ENCODE measurements around the gene CTIF.

The CTIF gene

DNA sequence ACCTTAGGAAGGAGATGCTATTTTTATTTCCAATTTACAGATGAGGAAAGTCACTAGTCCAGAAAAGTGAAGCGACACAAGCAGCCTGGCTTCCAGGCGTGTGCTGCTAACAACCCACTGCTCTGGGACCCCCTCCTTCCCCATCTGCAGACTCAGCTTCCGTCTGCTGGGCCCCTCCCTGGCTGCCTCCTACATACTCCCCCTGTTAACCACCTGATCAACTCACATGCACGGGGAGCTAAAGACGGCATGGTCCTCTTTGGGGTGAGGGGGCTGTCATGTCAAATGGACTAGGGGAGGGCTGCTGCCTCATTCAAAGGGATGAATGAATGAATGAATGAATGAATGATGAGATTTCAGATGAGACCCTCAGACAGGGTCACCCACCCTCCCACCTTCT is 184.2 kb downstream of the CTIF start:
- DNase-seq (ENCODE audit: insufficient read length, low spot score) (no peak), FAIRE-seq (no peak)
- TF ChIP-seq, protein P1, sequence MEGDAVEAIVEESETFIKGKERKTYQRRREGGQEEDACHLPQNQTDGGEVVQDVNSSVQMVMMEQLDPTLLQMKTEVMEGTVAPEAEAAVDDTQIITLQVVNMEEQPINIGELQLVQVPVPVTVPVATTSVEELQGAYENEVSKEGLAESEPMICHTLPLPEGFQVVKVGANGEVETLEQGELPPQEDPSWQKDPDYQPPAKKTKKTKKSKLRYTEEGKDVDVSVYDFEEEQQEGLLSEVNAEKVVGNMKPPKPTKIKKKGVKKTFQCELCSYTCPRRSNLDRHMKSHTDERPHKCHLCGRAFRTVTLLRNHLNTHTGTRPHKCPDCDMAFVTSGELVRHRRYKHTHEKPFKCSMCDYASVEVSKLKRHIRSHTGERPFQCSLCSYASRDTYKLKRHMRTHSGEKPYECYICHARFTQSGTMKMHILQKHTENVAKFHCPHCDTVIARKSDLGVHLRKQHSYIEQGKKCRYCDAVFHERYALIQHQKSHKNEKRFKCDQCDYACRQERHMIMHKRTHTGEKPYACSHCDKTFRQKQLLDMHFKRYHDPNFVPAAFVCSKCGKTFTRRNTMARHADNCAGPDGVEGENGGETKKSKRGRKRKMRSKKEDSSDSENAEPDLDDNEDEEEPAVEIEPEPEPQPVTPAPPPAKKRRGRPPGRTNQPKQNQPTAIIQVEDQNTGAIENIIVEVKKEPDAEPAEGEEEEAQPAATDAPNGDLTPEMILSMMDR (IDR thresholded peaks at IDR 0.05; ENCODE audit: insufficient read depth, missing control alignments): no peak

DNA sequence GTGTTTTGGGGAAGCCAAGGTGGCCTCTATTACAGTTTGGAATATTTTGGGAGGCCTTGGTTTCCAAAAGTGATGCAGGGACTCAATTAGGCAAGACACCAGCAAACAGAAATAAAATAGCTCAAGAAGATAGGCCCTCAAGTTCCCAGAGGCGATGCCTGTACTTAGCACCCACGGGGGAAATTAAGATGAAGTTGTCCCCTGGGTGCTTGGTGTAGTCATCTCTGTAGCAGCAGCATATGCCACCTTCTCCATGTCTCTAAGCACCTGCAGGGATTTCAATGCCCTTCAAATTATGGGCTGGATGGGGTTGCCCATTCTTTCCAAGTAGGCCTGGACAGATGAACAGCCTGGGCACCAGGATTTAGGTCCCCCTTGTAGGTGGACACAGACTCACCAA is 185.0 kb downstream of the CTIF start:
- FAIRE-seq (no peak), DNase-seq (ENCODE audit: insufficient read length, low spot score) (no peak)
- TF ChIP-seq, protein P1 (IDR thresholded peaks at IDR 0.05; ENCODE audit: insufficient read depth, missing control alignments): no peak

DNA sequence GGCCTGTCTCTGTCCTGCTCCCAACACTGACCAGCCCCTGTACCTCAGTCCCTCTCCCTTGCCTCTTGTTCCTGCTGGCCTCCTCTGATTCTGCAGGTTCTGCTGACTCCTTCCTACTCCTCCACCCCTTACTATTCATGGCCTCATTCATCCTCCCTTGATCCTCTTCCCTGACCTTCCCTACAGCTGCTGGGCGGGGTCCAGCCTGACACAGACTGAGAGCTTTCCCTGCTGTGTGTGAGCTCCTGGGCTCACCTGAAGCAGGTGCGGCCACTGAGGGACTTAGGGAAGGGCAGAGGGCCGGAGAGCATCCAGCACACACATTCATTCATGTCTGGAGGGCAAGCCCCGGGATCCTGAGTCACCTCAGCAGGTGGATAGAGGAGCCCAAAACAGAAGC is 185.6 kb downstream of the CTIF start:
- no peak for DNase-seq (ENCODE audit: insufficient read length, low spot score)
- FAIRE-seq: no peak
- TF ChIP-seq, protein P1 (IDR thresholded peaks at IDR 0.05; ENCODE audit: insufficient read depth, missing control alignments): no peak

DNA sequence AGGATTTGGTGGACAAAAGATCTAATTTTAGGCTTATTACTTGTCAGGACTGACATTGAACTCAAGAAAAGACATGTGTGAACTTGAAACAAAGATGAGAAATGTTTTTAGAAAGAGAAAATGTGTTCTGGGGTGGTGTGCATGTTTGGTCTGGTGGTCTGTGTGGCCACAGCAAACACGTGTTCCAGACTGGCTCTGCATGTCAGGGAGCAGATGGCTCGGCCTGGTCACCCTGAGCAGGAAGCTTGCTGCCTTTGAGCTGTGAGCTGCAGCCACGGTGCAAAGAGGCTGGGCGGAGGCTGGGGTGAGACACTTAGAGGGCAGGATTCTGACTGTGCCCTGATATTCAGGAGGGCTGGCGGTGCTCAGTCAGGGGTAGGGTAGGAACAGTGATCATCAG is 186.1 kb downstream of the CTIF start:
- TF ChIP-seq, protein P1 (IDR thresholded peaks at IDR 0.05; ENCODE audit: insufficient read depth, missing control alignments): no peak
- FAIRE-seq (no peak), DNase-seq (ENCODE audit: insufficient read length, low spot score) (no peak)

DNA sequence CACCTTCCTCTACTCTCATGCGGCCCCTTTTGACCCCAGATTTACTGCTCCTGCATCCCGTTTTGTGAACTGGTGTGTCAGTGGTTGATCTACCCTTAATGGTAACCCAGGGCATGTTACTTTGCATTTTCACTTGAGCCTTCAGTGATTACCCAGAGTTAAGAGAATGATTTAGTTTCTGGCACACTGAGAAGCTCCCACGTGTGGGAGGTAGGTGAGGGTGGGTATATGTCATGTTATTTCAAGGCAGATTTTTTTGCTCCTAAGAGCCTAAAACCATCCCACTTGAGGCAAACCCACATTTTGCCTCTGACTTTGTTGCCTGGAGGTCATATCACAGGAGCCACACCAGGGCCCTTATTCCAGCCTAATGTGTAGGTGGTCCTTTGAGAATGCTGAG is 186.7 kb downstream of the CTIF start:
- TF ChIP-seq, protein P1 (IDR thresholded peaks at IDR 0.05; ENCODE audit: insufficient read depth, missing control alignments): no peak
- FAIRE-seq: no peak
- no peak for DNase-seq (ENCODE audit: insufficient read length, low spot score)

DNA sequence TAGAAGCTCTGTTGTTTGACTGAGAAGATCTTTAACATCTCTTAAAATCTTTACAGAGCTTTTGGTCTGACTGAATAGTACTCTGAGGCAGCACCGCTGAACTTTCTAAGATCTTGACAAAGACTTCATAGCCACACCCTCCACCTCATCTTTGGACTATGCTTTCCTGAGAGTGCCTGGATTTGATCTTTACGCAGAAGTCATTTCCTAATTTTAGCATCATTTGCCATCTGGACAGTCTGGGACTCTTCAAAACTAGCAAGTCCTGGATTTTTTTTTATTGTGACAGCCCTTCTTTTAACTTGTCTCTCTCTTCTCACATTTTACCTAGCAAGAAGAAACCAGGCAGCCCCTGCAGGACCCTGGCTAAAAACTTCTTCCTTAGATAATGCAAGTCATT is 188.8 kb downstream of the CTIF start:
- FAIRE-seq (no peak), DNase-seq (ENCODE audit: insufficient read length, low spot score) (no peak)
- TF ChIP-seq, protein P1 (IDR thresholded peaks at IDR 0.05; ENCODE audit: insufficient read depth, missing control alignments): no peak

DNA sequence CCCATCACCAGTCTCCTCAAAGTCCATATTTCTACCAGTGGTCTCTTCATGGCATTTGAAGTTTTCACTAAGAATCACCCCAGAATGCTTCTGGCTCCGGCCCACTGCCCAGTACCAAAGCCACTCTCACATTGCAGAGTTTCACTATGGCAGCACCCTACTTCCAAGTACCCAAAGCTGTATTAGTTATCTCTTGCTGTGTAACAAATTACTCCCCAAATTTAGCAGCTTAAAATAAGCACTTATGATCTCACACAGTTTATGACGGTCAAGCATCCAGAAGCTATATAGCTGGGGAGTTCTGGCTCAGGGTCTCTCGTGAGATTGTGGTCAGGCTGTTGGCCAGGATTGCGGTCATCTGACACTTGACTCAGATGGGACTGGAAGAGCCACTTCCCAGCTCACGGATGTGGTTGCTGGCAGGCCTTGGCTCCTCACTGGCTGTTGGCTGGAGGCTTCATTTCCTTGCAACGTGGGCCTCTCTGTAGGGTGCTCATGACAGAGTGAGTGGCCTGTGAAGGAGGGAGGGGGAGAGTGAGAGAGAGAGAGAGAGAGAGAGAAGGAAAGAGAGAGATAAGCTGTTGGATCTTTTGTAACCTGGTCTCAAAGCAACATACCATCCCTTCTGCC is 189.5 kb downstream of the CTIF start:
- FAIRE-seq (no peak), DNase-seq (ENCODE audit: insufficient read length, low spot score) (no peak)
- TF ChIP-seq, protein P1 (IDR thresholded peaks at IDR 0.05; ENCODE audit: insufficient read depth, missing control alignments): no peak
